ENCODE measurements around the gene ZNRF2.

ZNRF2 gene

GRCh38 chr7:30322271-30323005 is 38.0 kb downstream of the ZNRF2 start:
- DNase-seq, result peak; percentile 24

GRCh38 chr7:30323006-30323355 is 38.6 kb downstream of the ZNRF2 start:
- no peak for DNase-seq

DNA sequence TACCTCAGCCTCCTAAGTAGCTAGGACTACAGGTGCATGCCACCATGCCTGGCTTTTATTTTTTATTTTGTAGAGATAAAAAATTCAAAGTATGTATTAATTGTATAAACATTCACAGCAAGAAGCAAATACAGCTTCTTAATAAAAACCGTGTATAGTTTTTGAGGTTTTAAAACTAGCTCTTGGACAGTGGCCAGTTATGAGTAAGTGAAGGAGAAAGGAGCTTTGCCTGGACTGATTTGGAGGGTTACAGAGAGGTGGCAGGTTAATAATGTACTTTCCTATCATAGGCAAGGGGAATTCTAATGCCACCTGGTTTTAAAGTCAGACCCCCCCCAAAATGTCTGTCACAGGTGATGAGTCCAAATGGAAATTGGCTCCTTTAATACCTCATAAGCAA is 43.4 kb downstream of the ZNRF2 start:
- DNase-seq, result no peak

- DNase-seq, result no peak
These were observed 44.0 kb downstream of the ZNRF2 start for GRCh38 chr7:30328381-30328780.

DNA sequence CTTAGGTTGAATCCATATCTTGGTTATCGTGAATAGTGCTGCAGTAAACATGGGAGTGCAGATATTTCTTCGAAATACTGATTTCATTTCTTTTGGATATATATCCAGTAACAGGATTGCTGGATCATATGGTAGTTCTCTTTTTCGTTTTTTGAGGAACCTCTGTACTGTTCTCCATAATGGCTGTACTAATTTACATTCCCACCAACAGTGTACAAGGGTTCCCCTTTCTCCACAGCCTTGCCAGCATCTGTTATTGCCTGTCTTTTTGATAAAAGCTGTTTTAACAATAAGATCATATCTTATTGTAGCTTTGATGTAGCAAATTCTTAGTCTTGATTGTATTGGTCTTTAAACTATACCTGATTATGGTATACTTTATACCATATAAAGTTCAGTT is 45.3 kb downstream of the ZNRF2 start:
- no peak for DNase-seq

GRCh38 chr7:30330134-30331111 is 46.0 kb downstream of the ZNRF2 start:
- no peak for DNase-seq

- DNase-seq, result no peak
These were observed 46.9 kb downstream of the ZNRF2 start for GRCh38 chr7:30331338-30331737.

DNA sequence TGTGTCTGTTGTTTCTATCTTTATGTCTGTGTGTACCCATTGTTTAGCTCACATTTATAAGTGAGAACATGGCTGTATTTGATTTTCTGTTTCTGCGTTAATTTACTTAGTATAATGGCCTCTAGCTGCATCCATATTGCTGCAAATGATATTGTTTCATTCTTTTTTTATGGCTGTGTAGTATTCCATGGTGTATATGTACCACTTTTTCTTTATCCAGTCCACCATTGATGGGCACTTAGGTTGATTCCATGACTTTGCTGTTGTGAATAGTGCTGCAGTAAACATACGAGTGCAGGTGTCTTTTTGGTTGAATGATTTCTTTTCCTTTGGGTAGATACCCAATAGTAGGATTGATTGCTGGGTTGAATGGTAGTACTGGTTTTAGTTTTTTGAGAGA is 48.2 kb downstream of the ZNRF2 start:
- no peak for DNase-seq

- DNase-seq, result no peak
These were observed 51.5 kb downstream of the ZNRF2 start for GRCh38 chr7:30335763-30336487.

DNA sequence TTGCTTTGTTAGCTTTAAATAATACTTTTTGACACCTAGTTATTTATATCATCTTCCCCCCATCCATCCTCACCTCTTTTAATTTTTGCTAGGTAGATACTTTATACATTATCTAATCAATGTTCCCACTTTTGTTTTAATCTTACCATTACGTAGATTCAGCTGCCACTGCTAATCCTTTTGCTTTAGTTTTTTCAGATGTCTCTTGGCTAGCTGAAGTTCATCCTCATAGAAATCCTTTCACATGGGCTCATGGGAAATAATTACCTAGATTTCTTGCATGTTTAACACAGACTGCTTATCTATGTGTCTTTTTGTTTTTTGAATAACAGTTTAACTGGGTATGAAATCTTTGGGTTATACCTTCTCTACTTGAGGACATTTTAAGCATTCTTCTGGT is 60.1 kb downstream of the ZNRF2 start:
- DNase-seq, result no peak

- DNase-seq, result no peak
These were observed 63.1 kb downstream of the ZNRF2 start for GRCh38 chr7:30347226-30348082.

DNA sequence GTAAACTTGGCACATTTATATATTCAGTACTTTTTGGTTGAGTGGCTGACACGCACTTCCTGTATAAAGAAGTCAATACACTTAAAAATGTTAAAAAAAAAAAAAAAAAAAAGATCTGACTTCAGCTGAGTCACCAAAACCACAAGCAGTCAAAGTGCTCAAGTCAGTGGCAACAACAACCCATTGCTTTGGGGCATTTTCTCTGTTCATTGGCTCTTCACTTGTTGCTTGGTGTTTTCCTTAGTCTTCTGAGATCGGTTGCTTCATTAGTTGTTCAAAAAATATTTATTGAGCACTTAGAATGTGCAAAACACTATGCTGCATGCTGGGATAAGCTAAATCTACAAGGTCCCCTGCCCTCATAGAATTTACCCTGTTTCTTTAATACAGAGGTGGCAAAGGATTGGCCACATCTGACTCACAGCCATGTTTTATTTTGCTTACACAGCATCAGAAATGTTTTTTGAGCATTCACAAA is 63.7 kb downstream of the ZNRF2 start:
- DNase-seq, result no peak

- no peak for DNase-seq
These were observed 64.8 kb downstream of the ZNRF2 start for GRCh38 chr7:30349170-30349569.

- no peak for DNase-seq
These were observed 65.4 kb downstream of the ZNRF2 start for GRCh38 chr7:30349816-30350215.

DNA sequence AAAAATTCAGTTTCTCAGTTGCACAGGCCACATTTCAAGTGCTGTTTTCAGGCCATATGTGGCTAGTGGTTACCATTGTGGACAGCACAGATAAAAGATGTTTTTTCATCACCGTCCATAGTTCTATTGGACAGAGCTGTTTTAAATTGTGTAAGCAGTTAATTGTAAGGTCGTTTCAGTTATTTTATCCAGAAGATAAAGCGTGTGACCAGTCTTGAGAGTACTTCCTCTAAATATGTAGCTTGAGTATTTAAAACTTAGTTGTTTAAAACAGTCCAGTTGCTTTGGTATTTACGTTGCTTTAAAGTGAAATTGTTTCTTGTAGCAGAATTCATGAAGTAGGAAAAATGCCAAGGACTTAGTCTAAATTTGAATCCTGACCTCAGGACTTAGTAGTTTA is 66.9 kb downstream of the ZNRF2 start:
- no peak for DNase-seq

DNA sequence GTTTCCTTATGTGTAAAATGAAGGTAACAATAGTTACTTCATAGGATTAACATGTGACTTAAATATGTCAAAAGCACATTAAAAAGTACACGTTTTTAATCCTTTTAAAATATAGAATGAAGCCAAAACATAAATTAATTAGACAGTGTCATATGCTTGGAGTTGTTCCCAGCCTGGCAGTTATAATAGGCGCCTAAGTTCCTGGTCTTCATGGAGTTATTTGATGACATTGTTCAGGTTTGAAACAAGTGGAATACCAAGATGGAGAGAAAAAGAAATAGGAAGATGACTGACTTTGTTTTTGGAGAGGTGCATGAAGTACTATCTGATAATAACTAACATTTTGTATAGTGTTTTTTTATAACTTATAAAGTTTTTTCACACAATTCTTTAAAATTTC is 67.3 kb downstream of the ZNRF2 start:
- DNase-seq, result no peak

DNA sequence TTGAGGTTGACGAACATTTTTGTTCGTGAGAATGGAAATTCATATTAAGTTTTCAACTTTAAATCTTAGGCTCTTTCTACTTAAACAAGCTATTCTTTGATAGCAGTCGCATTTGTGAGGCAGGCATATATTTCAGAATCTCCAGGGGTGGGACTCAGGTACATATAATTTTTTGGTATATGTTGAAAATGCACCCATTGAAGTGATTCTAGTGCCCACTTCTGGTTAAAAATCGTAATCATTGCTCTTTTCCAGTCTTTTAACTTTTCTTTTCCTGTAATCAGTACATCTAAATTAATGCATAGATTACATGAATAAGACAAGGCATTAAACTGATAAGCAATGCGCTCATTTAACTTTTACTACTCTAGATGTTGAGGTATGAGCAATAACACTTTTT is 67.8 kb downstream of the ZNRF2 start:
- DNase-seq, result no peak

DNA sequence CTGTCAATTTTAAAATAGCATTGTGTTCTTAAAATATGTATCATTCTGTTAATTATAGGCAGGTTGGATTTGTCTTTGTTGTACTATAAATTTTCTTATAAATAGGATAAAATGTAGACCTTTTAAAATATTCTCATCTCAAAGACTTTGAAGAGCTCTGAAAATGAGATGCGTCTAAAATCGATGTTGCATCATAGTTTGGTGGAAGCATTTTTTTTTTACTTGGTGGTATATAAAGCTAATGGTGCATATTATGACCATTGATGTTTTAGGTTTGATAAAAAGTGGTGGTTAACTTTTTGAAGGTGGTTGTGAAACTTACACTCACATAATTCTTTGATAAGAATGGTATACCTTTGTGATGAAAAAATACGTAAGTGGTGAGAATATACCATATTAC is 69.1 kb downstream of the ZNRF2 start:
- no peak for DNase-seq

- DNase-seq, result no peak
These were observed 69.7 kb downstream of the ZNRF2 start for GRCh38 chr7:30353932-30354607.

- DNase-seq, result no peak
These were observed 70.4 kb downstream of the ZNRF2 start for GRCh38 chr7:30354791-30355190.

DNA sequence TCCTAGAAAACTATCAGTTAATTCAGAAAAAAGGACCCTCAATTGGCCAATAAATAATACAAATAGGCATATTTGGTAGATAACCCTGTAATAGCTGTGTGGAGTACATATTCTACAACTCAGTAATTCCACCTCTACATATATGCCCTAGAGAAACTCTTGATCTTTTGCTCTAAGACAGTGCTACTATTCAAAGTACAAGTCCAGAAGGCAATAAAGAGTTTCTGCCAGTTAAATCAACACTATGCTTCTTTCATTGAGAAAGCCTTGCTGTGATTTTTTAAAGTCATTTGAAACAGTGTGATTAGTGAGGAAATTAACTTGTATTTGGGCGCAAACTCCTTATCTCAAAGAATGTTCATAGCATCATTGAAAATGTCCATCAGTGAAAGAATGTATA is 75.6 kb downstream of the ZNRF2 start:
- no peak for DNase-seq

Data from right hindlimb (tissue), 1 donor.